Stimulated activated effector memory CD8-positive, alpha-beta T cell treated with anti-CD3 and anti-CD28 coated beads, Interleukin-12 subunit alpha, Interleukin-12 subunit beta, amount 100 ng/mL, for 72 hours (primary cell): Measurements from ENCODE around the gene RND3.

Experiments
- ATAC-seq: fragments of 150-1000 bp; cut with Tn5 transposase; 2 replicates; pipeline ENCODE4 v1.10.0; 2021
- DNase-seq, 2 donors: peaks; one replicate each; pipeline ENCODE4 v3.0.0; 2021 to 2022; ENCODE audit warnings: low spot score in 2 of 2
- H3K27ac Mint-ChIP-seq: one replicate; pipeline ENCODE4 v1.8.0; 2022; ENCODE audit warnings: mild to moderate bottlenecking, mixed read lengths
- H3K36me3 Mint-ChIP-seq: one replicate; pipeline ENCODE4 v1.8.0; 2022; ENCODE audit warnings: mild to moderate bottlenecking, mixed read lengths
- H3K4me1 Mint-ChIP-seq: one replicate; pipeline ENCODE4 v1.8.0; 2022; ENCODE audit warnings: mixed read lengths
- H3K4me3 Mint-ChIP-seq: one replicate; pipeline ENCODE4 v1.8.0; 2022; ENCODE audit warnings: mild to moderate bottlenecking, mixed read lengths
- H3K9me3 Mint-ChIP-seq: one replicate; pipeline ENCODE4 v1.8.0; 2022; ENCODE audit warnings: mixed read lengths

The RND3 gene

DNA sequence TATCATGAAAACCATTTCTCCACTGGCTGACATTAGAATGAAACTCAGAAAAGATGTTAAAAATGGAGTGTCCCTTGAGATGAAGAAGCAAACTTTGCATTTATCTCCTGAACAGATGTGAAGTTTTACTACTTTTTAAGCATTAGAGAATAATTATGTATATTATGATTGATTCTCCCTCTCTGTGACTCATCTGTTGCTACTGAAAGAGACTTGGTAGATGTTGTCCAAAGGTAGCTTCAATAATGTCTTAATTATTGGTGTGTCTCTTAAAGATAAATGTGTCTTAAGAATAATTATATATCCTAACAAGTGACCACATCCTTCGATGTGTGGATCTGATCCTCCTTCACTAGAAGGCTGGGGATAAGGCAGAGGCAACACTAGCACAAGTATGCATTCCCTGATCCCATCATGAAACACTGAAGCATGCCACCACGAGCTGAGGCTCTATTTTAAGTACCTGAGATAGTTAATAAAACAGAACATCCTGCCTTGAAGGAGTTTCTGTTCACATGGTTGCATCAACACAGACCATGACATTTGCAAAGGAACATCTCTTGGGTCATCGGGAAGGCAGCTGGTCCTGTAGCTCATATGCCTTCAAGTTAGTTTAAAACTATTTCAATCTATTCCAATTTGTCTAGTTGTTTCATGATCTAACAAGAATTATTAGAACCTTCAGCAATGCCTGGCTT lies 15.5 kb downstream of the RND3 start:
- Mint-ChIP-seq H3K27ac (no peak overlapping the region), H3K4me3 (no peak overlapping the region), H3K36me3 (no peaks in the 10 kb centered on the region), H3K9me3 (no peaks in the 10 kb centered on the region), H3K4me1 (no peaks in the 10 kb centered on the region)
- ATAC-seq: no peak
- DNase-seq: no peak

DNA sequence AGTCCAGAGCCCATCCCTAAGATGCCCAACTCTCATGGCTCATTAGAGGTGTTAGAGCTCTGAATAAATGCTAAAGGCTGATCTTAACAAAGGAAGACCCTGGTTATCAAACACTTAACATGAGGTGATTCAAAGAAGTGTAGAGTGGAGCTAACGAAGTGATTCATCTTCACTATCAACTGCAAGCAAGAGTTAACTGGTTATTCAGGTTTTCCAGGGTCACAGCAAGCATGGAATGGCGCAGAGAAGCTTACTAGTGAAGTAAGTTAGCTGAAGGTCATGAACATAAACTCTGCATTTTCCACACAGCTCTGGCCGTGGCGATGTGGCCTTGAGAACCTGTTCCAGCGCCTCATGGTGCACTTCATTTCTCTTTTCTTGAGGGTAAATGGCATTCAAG lies 17.0 kb downstream of the RND3 start:
- ATAC-seq: no peak
- H3K4me3 Mint-ChIP-seq: no peak overlapping the region
- no peaks in the 10 kb centered on the region for H3K4me1 Mint-ChIP-seq
- H3K36me3 Mint-ChIP-seq: no peaks in the 10 kb centered on the region
- DNase-seq: no peak
- H3K9me3 Mint-ChIP-seq: no peaks in the 10 kb centered on the region
- no peak overlapping the region for H3K27ac Mint-ChIP-seq

DNA sequence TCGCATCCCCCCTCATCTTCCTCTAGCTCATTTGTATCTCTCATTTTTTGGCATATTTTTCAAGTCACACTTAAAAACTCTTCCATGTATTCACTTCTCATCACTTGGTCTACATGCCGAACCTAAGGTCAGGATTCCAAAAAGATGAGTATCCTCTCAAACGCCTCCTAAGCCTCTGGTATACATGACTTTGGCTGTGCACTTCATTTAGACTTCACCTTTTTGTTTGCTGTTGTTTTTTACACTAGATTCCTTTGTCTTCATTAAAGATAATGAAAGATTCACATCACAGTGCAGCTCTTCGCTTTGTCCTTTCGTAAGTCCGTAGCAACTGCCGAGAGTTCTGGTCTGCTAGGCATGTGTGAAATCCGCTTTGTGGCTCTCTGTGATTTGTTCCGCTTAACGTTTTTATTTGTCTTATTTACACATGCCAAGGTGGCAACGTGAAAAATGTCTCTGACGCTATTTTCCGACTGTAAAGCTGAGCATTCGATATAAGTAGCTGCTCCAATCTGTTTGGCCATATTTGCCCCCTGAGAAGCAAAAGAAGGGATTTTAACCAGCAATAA lies 17.7 kb downstream of the RND3 start:
- no peak for ATAC-seq
- no peaks in the 10 kb centered on the region for H3K9me3 Mint-ChIP-seq
- H3K4me1 Mint-ChIP-seq: no peaks in the 10 kb centered on the region
- no peak overlapping the region for H3K4me3 Mint-ChIP-seq
- H3K36me3 Mint-ChIP-seq: no peaks in the 10 kb centered on the region
- no peak overlapping the region for H3K27ac Mint-ChIP-seq
- DNase-seq: no peak

DNA sequence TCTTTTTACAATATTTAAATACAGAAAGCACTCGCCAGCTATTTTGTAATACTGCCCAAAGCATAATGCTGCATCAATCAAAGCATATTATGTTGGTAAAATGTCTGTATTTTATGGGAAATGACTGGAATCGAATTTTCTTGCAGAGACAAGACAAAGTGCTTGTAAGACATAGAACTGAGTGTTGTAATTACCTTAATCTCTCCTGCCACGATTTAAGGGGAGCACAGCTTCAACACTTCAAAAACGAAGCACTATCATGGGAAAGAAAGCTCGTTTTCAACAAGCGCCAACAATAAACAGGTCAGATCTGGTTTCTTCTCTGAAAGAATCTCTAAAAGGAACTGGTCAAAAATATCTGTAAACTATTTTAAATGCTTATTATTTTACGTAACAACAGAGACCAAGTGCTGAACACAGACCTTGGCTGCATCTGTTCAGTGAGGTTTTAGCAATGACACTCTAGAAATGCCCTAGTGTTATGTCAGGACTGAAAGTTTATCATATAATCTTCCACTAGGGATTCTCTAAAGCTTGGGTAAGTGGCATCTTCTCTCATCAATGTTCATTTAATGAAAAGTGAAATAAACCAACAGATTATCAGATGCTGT lies 19.0 kb downstream of the RND3 start:
- Mint-ChIP-seq H3K27ac (no peak overlapping the region), H3K36me3 (no peaks in the 10 kb centered on the region), H3K4me1 (no peaks in the 10 kb centered on the region), H3K9me3 (no peaks in the 10 kb centered on the region), H3K4me3 (no peak overlapping the region)
- no peak for DNase-seq
- no peak for ATAC-seq

DNA sequence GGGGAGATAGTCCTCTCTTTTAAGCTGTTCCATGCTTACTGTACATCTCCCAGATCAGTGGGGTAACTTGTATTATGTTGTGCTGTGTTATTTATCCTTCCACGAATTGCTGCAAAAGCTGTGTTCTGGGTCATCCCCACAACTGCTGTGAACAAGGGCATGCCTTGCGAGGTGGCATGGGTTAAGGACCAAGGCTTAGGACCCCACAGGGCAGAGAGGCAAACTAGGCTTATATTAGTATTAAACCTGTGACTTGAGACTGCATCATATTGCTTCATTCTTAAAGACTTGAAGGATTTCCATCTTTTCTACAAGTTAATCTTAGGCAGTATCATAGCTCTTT lies 19.9 kb downstream of the RND3 start:
- H3K9me3 Mint-ChIP-seq: no peaks in the 10 kb centered on the region
- DNase-seq (no peak), ATAC-seq (no peak)
- no peaks in the 10 kb centered on the region for H3K4me1 Mint-ChIP-seq
- no peaks in the 10 kb centered on the region for H3K36me3 Mint-ChIP-seq
- no peak overlapping the region for H3K27ac Mint-ChIP-seq
- H3K4me3 Mint-ChIP-seq: no peak overlapping the region

DNA sequence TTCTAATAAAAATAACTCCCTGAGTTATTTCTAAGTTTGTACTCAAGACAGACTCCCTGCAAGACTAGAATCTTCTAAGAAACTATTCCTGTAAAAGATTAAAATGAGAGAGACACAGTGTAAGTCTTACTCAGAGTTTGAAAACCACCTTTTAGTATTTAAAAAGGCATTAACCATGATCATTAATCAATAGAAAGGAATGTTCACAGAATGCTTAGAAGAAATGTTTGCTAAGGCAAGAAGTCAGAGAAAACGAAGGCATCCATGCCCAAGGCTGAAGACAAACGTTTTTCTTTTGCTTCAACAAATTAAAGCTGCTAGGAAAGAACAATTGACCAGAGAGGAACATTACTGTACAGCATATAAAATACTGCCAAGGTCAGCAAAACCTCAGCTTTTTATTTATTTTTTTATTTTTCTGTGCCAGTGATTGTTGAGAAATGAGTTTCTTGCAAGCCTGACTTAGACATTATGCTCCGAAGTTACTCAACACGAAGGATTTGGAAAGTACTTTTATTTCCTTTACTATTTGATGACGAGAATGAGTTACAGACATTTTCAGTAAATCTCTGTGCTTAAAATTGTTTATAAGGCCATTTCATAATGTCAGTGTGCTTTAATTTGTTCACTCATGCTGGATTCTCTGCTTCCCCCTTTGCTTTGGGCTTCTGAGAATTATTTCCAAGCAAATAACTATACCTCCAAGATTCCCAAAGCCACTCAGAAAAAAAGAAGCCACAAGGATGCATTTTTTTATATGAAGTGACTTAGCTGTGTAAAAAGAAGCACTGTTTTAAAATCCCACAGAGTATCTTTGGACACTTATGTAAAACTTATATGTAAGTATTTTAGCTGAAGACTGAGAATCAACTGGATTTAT lies 20.5 kb downstream of the RND3 start:
- Mint-ChIP-seq H3K36me3 (no peaks in the 10 kb centered on the region), H3K4me1 (no peaks in the 10 kb centered on the region), H3K4me3 (no peak overlapping the region), H3K9me3 (no peaks in the 10 kb centered on the region), H3K27ac (no peak overlapping the region)
- ATAC-seq: no peak
- no peak for DNase-seq

DNA sequence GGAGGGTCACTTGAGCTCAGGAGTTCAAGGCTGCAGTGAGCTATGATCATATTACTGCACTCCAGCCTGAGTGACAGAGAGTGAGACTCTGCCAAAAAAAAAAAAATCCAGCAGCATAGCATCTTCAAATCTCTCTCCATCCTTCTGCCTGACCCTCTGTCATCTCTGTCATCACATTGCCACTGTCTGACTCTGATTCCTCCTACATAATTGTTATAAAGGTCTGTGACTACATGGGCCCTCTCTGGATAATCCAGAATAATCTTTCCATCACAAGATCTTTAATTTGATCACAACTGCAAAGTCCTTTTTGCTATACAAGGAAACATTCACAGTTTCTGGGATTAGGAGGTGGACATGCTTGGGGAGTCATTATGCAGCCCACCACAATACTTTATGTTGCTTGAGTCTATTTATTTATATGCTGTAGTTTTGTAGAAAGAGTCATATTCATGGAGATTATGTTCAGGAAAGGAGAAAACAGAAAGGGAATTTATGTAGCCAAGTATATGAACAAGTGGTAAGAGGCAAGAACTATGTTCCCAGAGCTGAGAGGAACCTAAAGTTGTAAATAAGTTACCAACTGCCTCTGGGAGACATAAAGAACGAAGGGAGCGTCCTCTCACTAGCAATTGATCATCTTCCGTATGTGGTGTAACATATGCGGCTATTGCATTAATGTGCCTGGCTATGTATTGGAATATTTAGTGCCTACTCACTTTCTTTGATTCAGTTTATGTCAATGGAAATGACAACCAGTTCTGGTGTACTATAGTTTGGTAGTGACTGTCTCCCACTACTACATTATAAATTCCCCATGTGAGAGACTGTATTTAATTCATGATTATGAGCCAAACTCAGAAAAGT lies 21.5 kb downstream of the RND3 start:
- DNase-seq: no peak
- H3K4me3 Mint-ChIP-seq: no peak overlapping the region
- no peaks in the 10 kb centered on the region for H3K9me3 Mint-ChIP-seq
- H3K27ac Mint-ChIP-seq: no peak overlapping the region
- H3K4me1 Mint-ChIP-seq: no peaks in the 10 kb centered on the region
- H3K36me3 Mint-ChIP-seq: no peaks in the 10 kb centered on the region
- ATAC-seq: no peak

DNA sequence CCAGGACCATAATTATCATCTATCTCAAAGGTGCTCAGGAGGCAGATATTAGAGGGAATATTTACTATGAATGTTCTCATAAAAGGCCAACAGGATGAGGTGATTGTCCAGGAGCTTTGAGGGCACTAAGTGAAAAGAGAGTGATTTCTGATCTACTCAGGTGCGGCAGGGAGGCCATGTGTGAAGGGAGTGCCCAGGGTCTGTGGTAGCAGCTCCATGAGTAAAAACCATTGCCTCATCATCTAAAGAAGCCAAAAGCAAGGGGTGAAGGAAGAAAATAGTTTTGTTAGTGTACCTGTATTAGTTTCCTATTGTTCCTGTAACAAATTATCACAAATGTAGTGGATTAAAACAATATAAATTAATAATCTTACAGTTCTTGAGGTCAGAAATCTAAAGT lies 22.5 kb downstream of the RND3 start:
- Mint-ChIP-seq H3K4me1 (no peaks in the 10 kb centered on the region), H3K4me3 (no peak overlapping the region), H3K36me3 (no peaks in the 10 kb centered on the region), H3K9me3 (no peaks in the 10 kb centered on the region), H3K27ac (no peak overlapping the region)
- DNase-seq (no peak), ATAC-seq (no peak)

DNA sequence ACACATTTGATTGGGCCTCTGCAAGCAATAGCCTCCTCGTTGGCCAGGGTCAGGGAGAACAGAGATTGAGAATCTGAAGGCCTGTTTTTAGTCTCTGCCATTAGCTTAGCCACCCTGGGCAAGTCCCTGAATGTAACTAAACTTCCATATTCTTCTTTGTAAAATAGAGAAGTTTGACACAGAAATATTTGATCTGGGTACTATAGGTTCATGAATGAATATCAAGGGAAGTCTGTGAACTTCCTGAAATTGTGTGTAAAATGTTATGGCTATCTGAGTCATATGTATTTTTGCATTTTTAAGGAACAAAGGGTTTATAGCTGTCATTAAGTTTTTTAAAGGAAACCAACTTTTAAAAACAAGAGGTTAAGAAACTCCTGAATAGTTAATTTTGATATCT lies 23.2 kb downstream of the RND3 start:
- no peak for ATAC-seq
- H3K27ac Mint-ChIP-seq: no peak overlapping the region
- no peaks in the 10 kb centered on the region for H3K4me1 Mint-ChIP-seq
- no peak overlapping the region for H3K4me3 Mint-ChIP-seq
- H3K36me3 Mint-ChIP-seq: no peaks in the 10 kb centered on the region
- DNase-seq: no peak
- H3K9me3 Mint-ChIP-seq: no peaks in the 10 kb centered on the region

DNA sequence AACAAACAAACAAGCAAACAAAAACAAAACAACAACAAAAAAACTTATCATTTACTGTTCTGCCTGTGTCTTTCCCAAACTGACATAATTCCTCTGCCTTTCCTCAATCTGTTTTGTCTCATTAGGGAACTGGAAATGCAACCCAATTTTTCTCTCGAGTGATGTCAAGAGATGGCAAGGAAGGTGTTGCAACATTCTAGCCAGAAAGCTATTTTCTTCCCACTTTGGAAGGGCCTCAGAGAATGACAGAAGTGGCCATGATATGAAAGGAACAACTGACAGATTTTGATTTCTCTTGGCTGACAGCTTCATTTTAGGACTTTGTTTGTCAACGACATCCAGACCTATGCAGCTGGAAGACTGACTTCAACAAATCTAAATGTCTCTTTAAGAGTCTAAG lies 24.7 kb downstream of the RND3 start:
- H3K4me1 Mint-ChIP-seq: no peaks in the 10 kb centered on the region
- no peak overlapping the region for H3K4me3 Mint-ChIP-seq
- no peak for DNase-seq
- no peak overlapping the region for H3K27ac Mint-ChIP-seq
- H3K9me3 Mint-ChIP-seq: no peaks in the 10 kb centered on the region
- H3K36me3 Mint-ChIP-seq: no peaks in the 10 kb centered on the region
- ATAC-seq: no peak

DNA sequence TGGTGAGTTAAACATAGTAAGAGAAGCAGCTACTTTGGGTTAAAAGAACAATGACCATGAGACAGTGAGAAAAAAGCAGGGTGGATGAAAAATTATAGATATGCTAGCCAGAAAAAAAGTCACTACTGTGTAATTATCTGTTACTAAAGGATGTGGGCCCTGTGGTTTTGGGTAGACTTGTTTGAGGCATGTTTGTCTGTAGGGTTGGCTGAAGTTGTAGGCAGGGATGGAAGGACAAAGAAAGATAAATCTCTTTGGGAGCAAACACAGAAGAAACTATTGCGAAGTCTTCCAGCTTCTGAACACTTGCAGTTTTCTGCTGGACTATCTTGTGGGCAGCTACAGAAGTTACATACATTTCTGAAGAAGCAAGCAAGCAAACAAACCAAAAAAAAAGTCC lies 28.2 kb downstream of the RND3 start:
- Mint-ChIP-seq H3K4me1 (no peaks in the 10 kb centered on the region), H3K4me3 (no peak overlapping the region), H3K9me3 (peaks cover 3% of the 10 kb centered on the region), H3K27ac (no peak overlapping the region), H3K36me3 (no peaks in the 10 kb centered on the region)
- no peak for DNase-seq
- no peak for ATAC-seq

DNA sequence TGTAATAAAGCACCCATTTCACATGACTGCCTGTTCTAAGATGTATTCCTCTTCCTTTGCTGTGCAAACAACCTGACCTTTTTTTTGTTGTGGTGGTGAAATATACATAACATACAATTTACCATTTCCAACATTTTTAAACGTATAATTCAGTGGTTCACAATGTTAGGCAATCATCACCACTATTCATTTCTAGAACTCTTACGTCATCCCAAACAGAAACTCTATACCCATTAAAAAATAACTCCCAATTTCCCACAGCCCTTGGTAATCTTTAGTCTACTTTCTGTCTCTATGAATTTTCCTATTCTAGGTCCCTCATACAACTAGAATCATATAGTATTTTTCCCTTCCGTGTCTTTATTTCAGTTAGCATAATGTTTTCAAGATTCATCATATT lies 36.7 kb downstream of the RND3 start:
- H3K36me3 Mint-ChIP-seq: no peaks in the 10 kb centered on the region
- no peak overlapping the region for H3K27ac Mint-ChIP-seq
- no peak for DNase-seq

DNA sequence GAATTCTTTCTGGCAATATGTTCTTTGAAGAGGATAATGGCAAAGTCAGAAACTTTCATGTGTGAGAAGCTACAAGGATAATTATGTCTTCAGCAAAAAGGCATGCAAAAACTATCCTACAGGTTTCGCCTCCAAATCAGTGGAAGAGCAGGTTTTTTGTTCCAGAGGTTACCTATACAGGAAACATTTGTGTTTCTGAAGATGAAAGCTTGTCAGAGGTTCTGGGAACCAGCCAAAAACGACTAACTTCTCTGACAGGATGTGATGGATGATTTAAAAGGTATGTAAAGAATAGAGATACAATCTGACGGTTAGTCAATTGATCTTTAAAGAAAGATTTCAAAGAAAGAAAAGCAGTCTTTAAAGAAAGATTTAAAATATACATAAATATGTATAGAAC lies 37.6 kb downstream of the RND3 start:
- no peak for ATAC-seq
- Mint-ChIP-seq H3K4me3 (no peak overlapping the region), H3K36me3 (no peaks in the 10 kb centered on the region), H3K27ac (no peak overlapping the region), H3K9me3 (peaks cover 9% of the 10 kb centered on the region), H3K4me1 (no peaks in the 10 kb centered on the region)
- DNase-seq: no peak

More for the DNA sequence above, 36.7 kb downstream of the RND3 start:
- no peak for ATAC-seq
- Mint-ChIP-seq H3K9me3 (peaks cover 5% of the 10 kb centered on the region), H3K4me3 (no peak overlapping the region), H3K4me1 (no peaks in the 10 kb centered on the region)

DNA sequence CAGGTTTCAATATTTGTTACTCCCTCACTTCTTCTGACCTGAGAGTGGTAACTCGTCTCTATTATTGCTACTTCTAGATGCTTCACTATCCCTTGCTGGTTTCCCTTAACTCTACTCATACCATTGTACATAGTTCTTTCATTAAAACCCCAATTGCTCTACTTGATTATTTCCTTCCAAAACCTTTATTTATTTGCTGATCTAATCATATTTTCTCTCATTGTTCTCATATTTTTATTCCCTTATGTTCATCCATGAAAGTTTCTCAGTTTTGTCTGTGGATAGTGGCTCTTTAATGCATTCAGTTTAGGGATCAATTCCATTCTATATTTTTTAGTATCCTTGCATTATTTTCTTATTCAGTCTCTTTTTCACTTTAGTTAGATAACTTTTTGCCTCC lies 42.1 kb downstream of the RND3 start:
- Mint-ChIP-seq H3K27ac (no peak overlapping the region), H3K4me3 (no peak overlapping the region), H3K36me3 (no peaks in the 10 kb centered on the region), H3K4me1 (no peaks in the 10 kb centered on the region), H3K9me3 (peaks cover 3% of the 10 kb centered on the region)
- ATAC-seq (no peak), DNase-seq (no peak)

DNA sequence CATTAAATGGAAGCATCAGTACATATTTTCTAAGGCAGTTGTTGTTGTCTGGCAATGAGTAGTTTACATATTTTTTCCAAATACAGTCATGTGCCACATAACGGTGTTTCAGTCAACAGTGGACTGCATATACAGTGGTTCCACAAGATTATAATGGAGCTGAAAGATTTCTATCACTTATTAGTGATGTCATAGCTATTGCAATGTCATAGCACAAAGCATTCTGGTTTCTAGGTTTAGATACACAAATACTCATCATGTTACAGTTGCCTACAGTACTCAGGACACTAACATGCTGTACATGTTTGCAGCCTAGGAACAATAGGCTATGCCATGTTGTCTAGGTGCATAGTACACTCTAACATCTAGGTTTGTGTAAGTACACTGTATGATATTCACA lies 45.0 kb downstream of the RND3 start:
- H3K4me3 Mint-ChIP-seq: no peak overlapping the region
- H3K36me3 Mint-ChIP-seq: no peaks in the 10 kb centered on the region
- DNase-seq (no peak), ATAC-seq (no peak)
- H3K4me1 Mint-ChIP-seq: no peaks in the 10 kb centered on the region
- no peak overlapping the region for H3K27ac Mint-ChIP-seq
- H3K9me3 Mint-ChIP-seq: peaks cover 3% of the 10 kb centered on the region
